ENCODE results near the gene H6PD.

H6PD gene, protein sequence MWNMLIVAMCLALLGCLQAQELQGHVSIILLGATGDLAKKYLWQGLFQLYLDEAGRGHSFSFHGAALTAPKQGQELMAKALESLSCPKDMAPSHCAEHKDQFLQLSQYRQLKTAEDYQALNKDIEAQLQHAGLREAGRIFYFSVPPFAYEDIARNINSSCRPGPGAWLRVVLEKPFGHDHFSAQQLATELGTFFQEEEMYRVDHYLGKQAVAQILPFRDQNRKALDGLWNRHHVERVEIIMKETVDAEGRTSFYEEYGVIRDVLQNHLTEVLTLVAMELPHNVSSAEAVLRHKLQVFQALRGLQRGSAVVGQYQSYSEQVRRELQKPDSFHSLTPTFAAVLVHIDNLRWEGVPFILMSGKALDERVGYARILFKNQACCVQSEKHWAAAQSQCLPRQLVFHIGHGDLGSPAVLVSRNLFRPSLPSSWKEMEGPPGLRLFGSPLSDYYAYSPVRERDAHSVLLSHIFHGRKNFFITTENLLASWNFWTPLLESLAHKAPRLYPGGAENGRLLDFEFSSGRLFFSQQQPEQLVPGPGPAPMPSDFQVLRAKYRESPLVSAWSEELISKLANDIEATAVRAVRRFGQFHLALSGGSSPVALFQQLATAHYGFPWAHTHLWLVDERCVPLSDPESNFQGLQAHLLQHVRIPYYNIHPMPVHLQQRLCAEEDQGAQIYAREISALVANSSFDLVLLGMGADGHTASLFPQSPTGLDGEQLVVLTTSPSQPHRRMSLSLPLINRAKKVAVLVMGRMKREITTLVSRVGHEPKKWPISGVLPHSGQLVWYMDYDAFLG

GRCh38 chr1:9234223-9235095 is at the start of gene H6PD:
Gene H6PD, plus strand, starts transcription at chr1:9234774. Its CDS starts 10,161 bp downstream, at chr1:9244935.
- FAIRE-seq (no peak), DNase-seq (ENCODE audit: insufficient read length, low spot score) (peak; percentile 87)
- TF ChIP-seq POLR2A (IDR thresholded peaks at IDR 0.05; ENCODE audit: low read depth, low read length), result peak; percentile 77

DNA sequence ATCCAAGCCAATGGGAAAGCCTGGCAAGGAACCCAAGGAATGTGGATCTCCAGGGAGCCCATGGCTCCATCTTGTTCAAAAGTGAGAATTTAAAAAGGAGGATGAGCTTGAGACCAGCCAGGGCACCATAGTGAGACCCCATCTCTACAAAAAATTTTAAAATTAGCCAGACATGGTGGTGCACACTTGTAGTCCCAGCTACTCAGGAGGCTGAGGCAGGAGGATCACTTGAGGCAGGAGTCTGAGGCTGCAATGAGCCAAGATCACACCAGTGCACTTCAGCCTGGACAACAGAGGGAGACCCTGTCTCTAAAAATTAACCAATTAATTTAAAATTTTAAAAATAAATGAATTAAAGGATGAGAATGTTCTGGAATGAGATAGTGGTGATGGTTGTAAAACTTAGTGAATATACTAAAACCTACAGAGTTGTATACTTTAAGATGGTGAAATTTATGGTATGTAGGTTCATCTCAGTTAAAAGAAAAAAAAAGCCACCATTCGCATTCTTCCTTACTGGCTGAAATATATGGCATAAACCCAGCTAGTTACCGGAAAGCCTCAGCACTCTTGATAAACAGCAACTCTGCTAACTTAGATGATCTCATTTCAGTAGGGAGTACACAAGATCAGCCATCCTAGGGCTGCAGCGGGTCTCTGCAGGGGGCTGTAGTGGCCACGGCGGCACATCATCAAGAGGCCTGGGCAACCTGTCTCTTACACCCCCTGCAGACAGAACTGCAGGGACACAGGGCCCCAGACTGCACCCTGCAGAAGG is 48.3 kb upstream of the H6PD start:
- FAIRE-seq (no peak), DNase-seq (ENCODE audit: insufficient read length, low spot score) (no peak)
- TF ChIP-seq POLR2A (IDR thresholded peaks at IDR 0.05; ENCODE audit: low read depth, low read length), result no peak

DNA sequence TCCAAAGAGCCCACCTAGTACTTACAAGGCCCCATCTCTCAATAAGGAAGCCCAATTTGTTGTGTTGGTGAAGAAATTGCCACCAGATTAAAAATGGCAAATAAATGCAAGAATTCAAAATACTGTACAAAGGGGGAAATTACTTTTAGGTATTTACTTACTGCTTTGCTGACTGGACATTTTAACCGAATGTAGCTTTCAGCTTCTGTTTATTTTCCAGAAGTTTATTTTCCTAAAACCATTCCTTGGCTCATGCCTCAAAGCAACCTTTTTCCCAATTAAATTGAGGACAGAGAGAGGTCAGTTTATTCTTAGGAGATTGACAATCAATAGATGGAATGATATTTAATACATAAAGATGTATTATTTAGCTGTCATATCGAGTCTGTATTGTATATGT is 47.6 kb upstream of the H6PD start:
- TF ChIP-seq POLR2A (IDR thresholded peaks at IDR 0.05; ENCODE audit: low read depth, low read length), result no peak
- DNase-seq (ENCODE audit: insufficient read length, low spot score) (no peak), FAIRE-seq (no peak)

- no peak for FAIRE-seq
- TF ChIP-seq POLR2A (IDR thresholded peaks at IDR 0.05; ENCODE audit: low read depth, low read length), result no peak
- no peak for DNase-seq (ENCODE audit: insufficient read length, low spot score)
Observed at GRCh38 chr1:9190234-9190633, 44.3 kb upstream of the H6PD start.

GRCh38 chr1:9191231-9191630 is 43.3 kb upstream of the H6PD start:
- DNase-seq (ENCODE audit: insufficient read length, low spot score) (no peak), FAIRE-seq (no peak)
- no peak for TF ChIP-seq POLR2A (IDR thresholded peaks at IDR 0.05; ENCODE audit: low read depth, low read length)

GRCh38 chr1:9192578-9193232 is 41.9 kb upstream of the H6PD start:
- FAIRE-seq, result no peak
- TF ChIP-seq POLR2A (IDR thresholded peaks at IDR 0.05; ENCODE audit: low read depth, low read length), result no peak
- DNase-seq (ENCODE audit: insufficient read length, low spot score), result no peak

- TF ChIP-seq POLR2A (IDR thresholded peaks at IDR 0.05; ENCODE audit: low read depth, low read length), result no peak
- DNase-seq (ENCODE audit: insufficient read length, low spot score), result no peak
- FAIRE-seq, result no peak
Observed at GRCh38 chr1:9193233-9193625, 41.3 kb upstream of the H6PD start.

DNA sequence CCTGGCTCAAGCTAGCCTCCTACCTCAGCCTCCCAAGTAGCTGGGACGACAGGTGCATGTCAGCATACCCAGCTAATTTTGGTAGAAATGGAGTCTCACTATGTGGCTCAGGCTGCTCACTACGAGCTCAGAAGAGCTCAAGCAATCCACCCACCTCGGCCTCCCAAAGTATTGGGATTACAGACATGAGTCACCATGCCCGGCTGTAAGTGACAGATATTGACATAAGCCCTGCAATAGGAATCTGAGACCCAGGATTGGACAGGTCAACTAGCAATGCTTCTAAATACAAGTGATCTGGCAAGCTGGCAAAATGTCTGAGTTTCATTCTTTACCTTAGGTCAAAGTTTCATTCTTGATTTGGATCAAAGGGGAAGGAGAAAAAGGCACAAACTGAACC is 40.5 kb upstream of the H6PD start:
- no peak for DNase-seq (ENCODE audit: insufficient read length, low spot score)
- TF ChIP-seq POLR2A (IDR thresholded peaks at IDR 0.05; ENCODE audit: low read depth, low read length), result no peak
- no peak for FAIRE-seq

- DNase-seq (ENCODE audit: insufficient read length, low spot score), result no peak
- FAIRE-seq, result no peak
- no peak for TF ChIP-seq POLR2A (IDR thresholded peaks at IDR 0.05; ENCODE audit: low read depth, low read length)
Observed at GRCh38 chr1:9195651-9196050, 38.9 kb upstream of the H6PD start.

DNA sequence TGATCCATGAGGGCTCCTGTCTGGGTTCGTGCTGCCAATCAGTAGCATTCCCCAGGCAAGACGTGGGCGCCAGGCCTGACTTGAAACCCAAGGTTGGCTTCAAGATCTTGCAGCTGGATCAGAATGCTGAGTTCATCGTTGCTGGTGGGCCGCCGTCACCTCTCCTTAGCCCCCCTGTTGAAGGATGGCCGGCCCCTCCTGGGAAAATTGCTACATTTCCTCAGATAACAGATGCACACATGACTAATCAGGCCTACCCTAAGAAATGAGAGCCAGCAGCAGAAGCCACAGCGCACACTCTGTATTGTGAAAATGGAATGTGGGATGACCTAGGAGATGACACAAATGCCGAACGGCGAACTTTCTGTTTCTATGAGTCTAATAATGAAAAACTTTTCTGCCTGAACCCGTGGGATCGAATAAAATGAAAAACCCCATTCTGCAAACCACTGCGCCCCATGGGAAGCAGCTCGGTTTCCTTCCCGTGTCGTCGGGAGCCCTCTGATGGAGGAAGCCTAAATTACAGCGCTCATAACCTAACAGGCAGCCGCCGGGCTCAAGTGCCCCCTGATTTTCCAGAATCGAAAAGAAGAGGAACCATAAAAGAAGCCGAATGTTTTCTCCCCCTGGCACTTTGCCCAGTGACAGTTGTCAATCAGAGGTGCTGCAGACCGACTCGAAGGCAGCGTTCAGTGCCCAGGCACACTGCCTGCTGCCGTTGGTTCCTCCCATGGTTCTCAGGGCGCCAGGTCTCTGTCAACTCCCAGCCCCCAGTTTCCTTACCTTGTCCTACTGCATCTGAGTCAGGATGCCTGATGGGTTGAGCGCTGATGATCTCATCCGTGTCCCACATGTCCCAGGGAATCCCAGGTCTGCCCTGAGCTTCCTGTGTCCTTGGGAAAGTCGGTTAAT is 38.2 kb upstream of the H6PD start:
- TF ChIP-seq POLR2A (IDR thresholded peaks at IDR 0.05; ENCODE audit: low read depth, low read length), result no peak
- DNase-seq (ENCODE audit: insufficient read length, low spot score), result peak; percentile 47
- no peak for FAIRE-seq

DNA sequence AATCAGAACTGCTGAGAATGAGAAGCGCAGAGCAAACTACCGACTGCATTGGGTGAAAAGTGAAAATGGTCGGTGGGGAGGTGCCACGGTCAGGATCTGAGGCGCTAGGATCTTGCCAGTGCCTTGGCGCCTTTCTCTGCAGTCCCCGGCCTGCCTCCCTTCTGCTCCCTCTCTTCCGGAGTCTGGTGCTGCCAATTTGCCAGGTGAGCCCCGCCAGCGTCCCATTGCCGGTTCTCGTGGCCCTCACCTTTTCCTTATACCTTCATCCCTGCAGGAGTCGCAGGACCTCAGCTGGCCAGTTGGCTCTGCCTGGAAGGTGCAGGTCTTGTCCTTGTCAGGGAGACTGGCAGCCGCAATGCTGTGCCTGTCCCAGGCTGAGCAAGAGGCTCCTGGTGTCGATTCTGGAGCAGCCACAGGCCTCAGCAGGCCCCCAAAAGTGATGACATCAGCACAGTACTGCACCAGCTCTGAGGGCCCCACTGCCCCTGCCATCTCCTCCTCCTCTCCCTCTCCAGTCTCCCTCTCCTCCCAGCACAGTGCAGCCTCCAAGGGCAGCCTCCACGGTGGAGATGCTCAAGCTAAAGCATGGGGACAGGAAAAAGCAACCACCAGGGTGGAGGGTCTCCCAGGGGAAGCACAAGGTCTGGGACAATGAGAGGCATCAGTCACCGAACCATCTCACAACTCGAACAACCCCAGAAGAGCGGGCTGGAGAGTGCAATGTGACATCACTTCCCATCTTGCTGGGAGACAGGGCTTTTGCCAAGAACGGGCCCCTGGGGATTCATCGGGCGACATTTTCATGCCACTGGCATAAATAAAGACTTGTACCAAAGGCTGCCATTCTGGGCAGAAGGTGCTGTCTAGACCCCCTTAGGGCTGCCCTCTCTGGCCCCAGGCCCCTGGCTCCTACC is 37.1 kb upstream of the H6PD start:
- DNase-seq (ENCODE audit: insufficient read length, low spot score), result no peak
- FAIRE-seq, result no peak
- no peak for TF ChIP-seq POLR2A (IDR thresholded peaks at IDR 0.05; ENCODE audit: low read depth, low read length)

All from H54 (cell line).